T-cell (primary cell): Measurements from ENCODE around the gene KCTD16. TPM values are rescaled to one million over a fixed set of nuclear protein-coding genes. Genes with fewer than 3 reads are reported as not detected.

Experiments
- ATAC-seq, 4 experiments: fragments of 200-7000 bp in 3 of 4; fragments of 150-1000 bp in 1 of 4; cut with Tn5 transposase; replicated peaks in 1 of 4; 1 replicate in 3 of 4; 2 replicates in 1 of 4; pipeline ENCODE4 v1.10.0; 2021; ENCODE audit warnings: moderate library complexity in 3 of 4, mild to moderate bottlenecking in 2 of 4, moderate number of reproducible peaks in 1 of 4
- CTCF ChIA-PET, 2 donors: fragments of 300-600 bp; sonication (Branson Sonifier 250); formaldehyde crosslinking; loops; one replicate each; lab custom pipeline; 2022; ENCODE audit warnings: antibody characterized with exemption in 2 of 2; lab: Charles Lee
- POLR2A ChIA-PET, 2 donors: fragments of 300-600 bp; sonication (Branson Sonifier 250); formaldehyde crosslinking; loops; one replicate each; lab custom pipeline; 2022; ENCODE audit warnings: antibody characterized with exemption in 2 of 2; lab: Charles Lee
- DNase-seq, 35 experiments: peaks; one replicate each; pipeline versions ENCODE4 v3.0.0 to v3.0.0-alpha.2; 2013 to 2023
- H3K27ac ChIP-seq: one replicate; pipeline ENCODE4 v1.5.1; 2013; ENCODE audit warnings: low read length
- H3K27me3 ChIP-seq, 2 experiments: replicated peaks in 1 of 2; 1 replicate in 1 of 2; 2 replicates in 1 of 2; pipeline versions ENCODE4 v1.6.1 to v1.7.0; 2013; ENCODE audit warnings: low read length in 1 of 2, mixed read lengths in 1 of 2; ENCODE audit not compliant: control insufficient read depth in 2 of 2, insufficient read depth in 2 of 2; ENCODE audit errors: extremely low read depth in 1 of 2
- H3K36me3 ChIP-seq, 2 donors: 1 replicate in 1 of 2; 2 replicates in 1 of 2; pipeline versions ENCODE4 v1.6.1 to v1.7.0; 2013; ENCODE audit warnings: low read length in 1 of 2; ENCODE audit not compliant: control insufficient read depth in 2 of 2, insufficient read depth in 1 of 2; ENCODE audit errors: extremely low read depth in 1 of 2
- H3K4me1 ChIP-seq, 2 experiments: 1 replicate in 1 of 2; 2 replicates in 1 of 2; pipeline versions ENCODE4 v1.6.1 to v1.7.0; 2013; ENCODE audit warnings: low read length in 2 of 2, mixed read lengths in 1 of 2; ENCODE audit not compliant: insufficient read depth in 2 of 2, control insufficient read depth in 1 of 2; ENCODE audit errors: extremely low read depth in 1 of 2
- H3K4me3 ChIP-seq, 2 donors: 1 replicate in 1 of 2; 2 replicates in 1 of 2; pipeline versions ENCODE4 v1.5.1 to v1.7.0; 2013; ENCODE audit warnings: mild to moderate bottlenecking in 2 of 2, low read length in 1 of 2, moderate library complexity in 1 of 2; ENCODE audit not compliant: control insufficient read depth in 1 of 2; ENCODE audit errors: extremely low read depth in 1 of 2
- H3K9me3 ChIP-seq: 2 replicates; pipeline ENCODE4 v1.7.0; 2013
- H3K27ac Mint-ChIP-seq, 2 donors: one replicate each; pipeline ENCODE4 v1.8.0; 2020 to 2021; ENCODE audit warnings: mild to moderate bottlenecking in 2 of 2, mixed read lengths in 2 of 2
- H3K27me3 Mint-ChIP-seq, 2 donors: one replicate each; pipeline ENCODE4 v1.8.0; 2021 to 2022; ENCODE audit warnings: mixed read lengths in 2 of 2
- H3K36me3 Mint-ChIP-seq: one replicate; pipeline ENCODE4 v1.8.0; 2021; ENCODE audit warnings: mixed read lengths
- H3K4me1 Mint-ChIP-seq, 3 donors: one replicate each; pipeline ENCODE4 v1.8.0; 2020 to 2022; ENCODE audit warnings: mixed read lengths in 3 of 3, mild to moderate bottlenecking in 1 of 3
- H3K4me3 Mint-ChIP-seq, 3 donors: one replicate each; pipeline ENCODE4 v1.8.0; 2020 to 2022; ENCODE audit warnings: mild to moderate bottlenecking in 3 of 3, mixed read lengths in 3 of 3, moderate library complexity in 3 of 3
- H3K9me3 Mint-ChIP-seq, 3 donors: one replicate each; pipeline ENCODE4 v1.8.0; 2020 to 2022; ENCODE audit warnings: mixed read lengths in 3 of 3
- WGBS: methylation state at CpG from one replicate; pipeline ENCODE4 v1.1.5; 2013; ENCODE audit warnings: missing lambda C conversion rate; ENCODE audit not compliant: insufficient coverage; 5-methylcytosine and 5-hydroxymethylcytosine counted together
- total RNA-seq, 35 experiments: library from RNA in 6 of 35; stranded (reverse) in 6 of 35; fragments of 120-200 nt in 1 of 35; gene quantifications; one replicate each; pipeline versions ENCODE4 v1.2.1 to v1.2.4 and lab custom pipeline; 2013 to 2026

KCTD16 gene
- total RNA-seq, 5 donors from 2014 or later (not counting 1 experiment from before 2014, with no cell fraction given) = 0.03 to 0.20 (median 0.10) TPM; not detected in 1

- H3K27me3 Mint-ChIP-seq = no peaks in the 10 kb centered on the region
- peaks cover 3 to 19% (median 7%) of the 10 kb centered on the region in 3 donors for H3K9me3 Mint-ChIP-seq
- WGBS = 83% methylated on average over 2 of the region's 3 CpGs
- Histone ChIP-seq H3K9me3 (no peaks in the 10 kb centered on the region), H3K4me1 (no peaks in the 10 kb centered on the region), H3K27me3 (no peaks in the 10 kb centered on the region), H3K4me3 (no peak overlapping the region), H3K36me3 (no peaks in the 10 kb centered on the region), H3K27ac (no peak overlapping the region)
- H3K27ac Mint-ChIP-seq = no peak overlapping the region
- no peak for ATAC-seq
- no peak overlapping the region for H3K4me3 Mint-ChIP-seq
- no peak for DNase-seq
- ChIA-PET CTCF (no interaction called here), POLR2A (no interaction called here)
- H3K36me3 Mint-ChIP-seq = no peaks in the 10 kb centered on the region
- no peaks in the 10 kb centered on the region for H3K4me1 Mint-ChIP-seq
Observed at GRCh38 chr5:144457160-144457559, 286.5 kb downstream of the KCTD16 start.

- no CpG with 5 or more reads among the region's 4 CpGs for WGBS
- CTCF ChIA-PET = no interaction called here
- peaks cover 3 to 19% (median 4%) of the 10 kb centered on the region in 3 donors for H3K9me3 Mint-ChIP-seq
- H3K27ac Mint-ChIP-seq = no peak overlapping the region
- Histone ChIP-seq H3K27ac (no peak overlapping the region), H3K27me3 (no peaks in the 10 kb centered on the region), H3K4me3 (no peak overlapping the region), H3K4me1 (no peaks in the 10 kb centered on the region), H3K36me3 (no peaks in the 10 kb centered on the region), H3K9me3 (no peaks in the 10 kb centered on the region)
- no peaks in the 10 kb centered on the region for H3K4me1 Mint-ChIP-seq
- no peak overlapping the region for H3K4me3 Mint-ChIP-seq
- DNase-seq (no peak), ATAC-seq (no peak)
- H3K36me3 Mint-ChIP-seq = no peaks in the 10 kb centered on the region
- POLR2A ChIA-PET = no interaction called here
- H3K27me3 Mint-ChIP-seq = no peaks in the 10 kb centered on the region
Observed at GRCh38 chr5:144458216-144458615, 287.5 kb downstream of the KCTD16 start.

- CTCF ChIA-PET = no interaction called here
- Histone ChIP-seq H3K27ac (no peak overlapping the region), H3K27me3 (no peaks in the 10 kb centered on the region), H3K36me3 (no peaks in the 10 kb centered on the region), H3K4me3 (no peak overlapping the region), H3K4me1 (no peaks in the 10 kb centered on the region), H3K9me3 (no peaks in the 10 kb centered on the region)
- ATAC-seq (no peak), DNase-seq (no peak)
- WGBS = 100% methylated on average over 1 of the region's 1 CpG
- H3K27ac Mint-ChIP-seq = no peak overlapping the region
- H3K27me3 Mint-ChIP-seq = no peaks in the 10 kb centered on the region
- H3K36me3 Mint-ChIP-seq = no peaks in the 10 kb centered on the region
- no peak overlapping the region for H3K4me3 Mint-ChIP-seq
- POLR2A ChIA-PET = no interaction called here
- peaks cover 3 to 28% (median 3%) of the 10 kb centered on the region in 3 donors for H3K9me3 Mint-ChIP-seq
- H3K4me1 Mint-ChIP-seq = no peaks in the 10 kb centered on the region
Observed at GRCh38 chr5:144460600-144460999, 289.9 kb downstream of the KCTD16 start.

GRCh38 chr5:144462577-144462976 lies 291.9 kb downstream of the KCTD16 start:
- no peak overlapping the region for H3K27ac Mint-ChIP-seq
- H3K4me3 Mint-ChIP-seq = no peak overlapping the region
- no peaks in the 10 kb centered on the region for H3K9me3 ChIP-seq
- ATAC-seq = no peak
- no peak overlapping the region for H3K27ac ChIP-seq
- no peaks in the 10 kb centered on the region for H3K4me1 Mint-ChIP-seq
- H3K9me3 Mint-ChIP-seq = peaks cover 0 to 25% (median 3%) of the 10 kb centered on the region in 3 donors
- H3K36me3 ChIP-seq = no peaks in the 10 kb centered on the region
- no peaks in the 10 kb centered on the region for H3K4me1 ChIP-seq
- ChIA-PET POLR2A (no interaction called here), CTCF (interaction anchor here in 1 of 2 donors (0.6 kb wide), 1 partner anchor 16 kb away, joined by 6 read pairs; no protein-coding TSS in a partner anchor)
- no peaks in the 10 kb centered on the region for H3K27me3 Mint-ChIP-seq
- H3K36me3 Mint-ChIP-seq = no peaks in the 10 kb centered on the region
- no peak for DNase-seq
- 100% methylated on average over 1 of the region's 2 CpGs for WGBS
- H3K27me3 ChIP-seq = no peaks in the 10 kb centered on the region
- H3K4me3 ChIP-seq = no peak overlapping the region

- peaks cover 0 to 24% (median 3%) of the 10 kb centered on the region in 3 donors for H3K9me3 Mint-ChIP-seq
- no peaks in the 10 kb centered on the region for H3K4me1 Mint-ChIP-seq
- ChIA-PET POLR2A (no interaction called here), CTCF (interaction anchor here in 1 of 2 donors (0.6 kb wide), 1 partner anchor 55 kb away, joined by 3 read pairs; no protein-coding TSS in a partner anchor)
- Histone ChIP-seq H3K4me1 (no peaks in the 10 kb centered on the region), H3K27ac (no peak overlapping the region), H3K36me3 (no peaks in the 10 kb centered on the region), H3K9me3 (no peaks in the 10 kb centered on the region), H3K4me3 (no peak overlapping the region), H3K27me3 (no peaks in the 10 kb centered on the region)
- DNase-seq = no peak
- no peak overlapping the region for H3K4me3 Mint-ChIP-seq
- no peaks in the 10 kb centered on the region for H3K36me3 Mint-ChIP-seq
- H3K27me3 Mint-ChIP-seq = no peaks in the 10 kb centered on the region
- WGBS = no CpG with 5 or more reads among the region's 3 CpGs
- no peak overlapping the region for H3K27ac Mint-ChIP-seq
- no peak for ATAC-seq
Observed at GRCh38 chr5:144463481-144464223, 293.0 kb downstream of the KCTD16 start.

- no peak for DNase-seq
- peaks cover 0 to 24% (median 3%) of the 10 kb centered on the region in 3 donors for H3K9me3 Mint-ChIP-seq
- POLR2A ChIA-PET = no interaction called here
- no peak overlapping the region for H3K27ac Mint-ChIP-seq
- H3K36me3 Mint-ChIP-seq = no peaks in the 10 kb centered on the region
- Histone ChIP-seq H3K4me3 (no peak overlapping the region), H3K27me3 (no peaks in the 10 kb centered on the region), H3K4me1 (no peaks in the 10 kb centered on the region), H3K36me3 (no peaks in the 10 kb centered on the region), H3K27ac (no peak overlapping the region), H3K9me3 (no peaks in the 10 kb centered on the region)
- WGBS = no CpG with 5 or more reads among the region's 1 CpG
- no peak for ATAC-seq
- H3K4me1 Mint-ChIP-seq = no peaks in the 10 kb centered on the region
- no peak overlapping the region for H3K4me3 Mint-ChIP-seq
- CTCF ChIA-PET = interaction anchor here in 1 of 2 donors (0.8 kb wide), 1 partner anchor 1400 kb away, joined by 5 read pairs; no protein-coding TSS in a partner anchor
- H3K27me3 Mint-ChIP-seq = no peaks in the 10 kb centered on the region
Observed at GRCh38 chr5:144464306-144464705, 293.6 kb downstream of the KCTD16 start.
